Thyroid gland (tissue), 4 donors: ENCODE results near the gene PHB1.

Experiments
- POLR2A ChIP-seq, 2 donors: fragments of 450-650 bp; IDR thresholded peaks; one replicate each; pipeline ENCODE4 v1.6.1; 2017; ENCODE audit warnings: antibody characterized with exemption in 2 of 2, mild to moderate bottlenecking in 2 of 2, moderate library complexity in 1 of 2
- TF ChIP-seq, protein P1 (sequence below), 6 experiments: fragments of 200-600 bp in 3 of 6; fragments of 450-650 bp in 3 of 6; sonication (generic) in 3 of 6; IDR thresholded peaks; one replicate each; pipeline ENCODE4 v1.5.1; 2016 to 2019; ENCODE audit warnings: antibody characterized with exemption in 6 of 6, mild to moderate bottlenecking in 2 of 6, inconsistent platforms in 1 of 6, moderate library complexity in 1 of 6

DNA sequence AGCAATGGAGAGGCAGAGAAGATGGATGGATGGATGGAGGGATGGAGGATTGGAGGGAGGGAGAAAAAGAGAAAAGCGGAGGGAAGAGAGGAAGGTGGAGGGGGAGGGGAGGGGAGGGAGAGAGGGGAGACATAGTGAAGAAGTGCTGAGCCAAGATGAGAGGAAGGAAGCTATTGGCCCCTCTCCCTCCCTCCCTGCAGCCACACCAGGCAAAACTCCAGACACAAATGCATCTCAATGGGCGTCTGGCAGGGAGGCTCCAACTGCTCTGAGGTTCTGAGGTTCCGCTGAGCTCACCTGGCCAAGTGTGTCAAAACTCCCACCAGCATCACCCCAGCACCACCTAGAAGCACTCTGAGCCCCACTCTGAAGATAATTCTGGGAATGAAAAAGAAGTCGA lies 26.9 kb upstream of the PHB1 start:
- TF ChIP-seq, protein P1, sequence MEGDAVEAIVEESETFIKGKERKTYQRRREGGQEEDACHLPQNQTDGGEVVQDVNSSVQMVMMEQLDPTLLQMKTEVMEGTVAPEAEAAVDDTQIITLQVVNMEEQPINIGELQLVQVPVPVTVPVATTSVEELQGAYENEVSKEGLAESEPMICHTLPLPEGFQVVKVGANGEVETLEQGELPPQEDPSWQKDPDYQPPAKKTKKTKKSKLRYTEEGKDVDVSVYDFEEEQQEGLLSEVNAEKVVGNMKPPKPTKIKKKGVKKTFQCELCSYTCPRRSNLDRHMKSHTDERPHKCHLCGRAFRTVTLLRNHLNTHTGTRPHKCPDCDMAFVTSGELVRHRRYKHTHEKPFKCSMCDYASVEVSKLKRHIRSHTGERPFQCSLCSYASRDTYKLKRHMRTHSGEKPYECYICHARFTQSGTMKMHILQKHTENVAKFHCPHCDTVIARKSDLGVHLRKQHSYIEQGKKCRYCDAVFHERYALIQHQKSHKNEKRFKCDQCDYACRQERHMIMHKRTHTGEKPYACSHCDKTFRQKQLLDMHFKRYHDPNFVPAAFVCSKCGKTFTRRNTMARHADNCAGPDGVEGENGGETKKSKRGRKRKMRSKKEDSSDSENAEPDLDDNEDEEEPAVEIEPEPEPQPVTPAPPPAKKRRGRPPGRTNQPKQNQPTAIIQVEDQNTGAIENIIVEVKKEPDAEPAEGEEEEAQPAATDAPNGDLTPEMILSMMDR (IDR thresholded peaks at IDR 0.05): no peak
- TF ChIP-seq POLR2A (IDR thresholded peaks at IDR 0.05): no peak
